HEK293 (cell line): ENCODE measurements around the gene SH2D4B.

ENCODE experiments used
- CTCF ChIA-PET: fragments of 350-600 bp; formaldehyde crosslinking; extraction: SDS; loops from one replicate; lab custom pipeline; 2021; ENCODE audit warnings: antibody characterized with exemption; lab: Yijun Ruan, JAX
- POLR2A ChIA-PET: fragments of 300-600 bp; formaldehyde crosslinking; extraction: SDS; loops from one replicate; lab custom pipeline; 2020; ENCODE audit warnings: antibody characterized with exemption, inconsistent platforms; lab: Yijun Ruan, JAX
- H3K27ac ChIP-seq: fragments of 200-500 bp; sonication (Bioruptor generic); 2 replicates; pipeline ENCODE4 v1.5.1; 2014; ENCODE audit warnings: low read depth, low read length, control low read depth, inconsistent platforms; ENCODE audit errors: extremely low read depth
- H3K36me3 ChIP-seq, 2 experiments: fragments of 200-500 bp in 1 of 2; sonication (Bioruptor generic) in 1 of 2; 1 replicate in 1 of 2; 2 replicates in 1 of 2; pipeline ENCODE4 v1.5.1; 2014 to 2017; ENCODE audit warnings: inconsistent platforms in 2 of 2, low read length in 2 of 2; ENCODE audit not compliant: control insufficient read depth in 2 of 2, insufficient read depth in 1 of 2
- H3K4me1 ChIP-seq: fragments of 200-500 bp; sonication (Bioruptor generic); 2 replicates; pipeline ENCODE4 v1.5.1; 2014; ENCODE audit warnings: mild to moderate bottlenecking, low read length, inconsistent platforms; ENCODE audit not compliant: control insufficient read depth, insufficient read depth
- H3K4me3 ChIP-seq: 2 replicates; pipeline ENCODE4 v1.5.1; 2011; ENCODE audit warnings: low read depth, mild to moderate bottlenecking, control low read depth, low read length, moderate library complexity
- H3K9me3 ChIP-seq: fragments of 200-500 bp; sonication (Bioruptor generic); 2 replicates; pipeline ENCODE4 v1.5.1; 2014; ENCODE audit warnings: low read depth, low read length, inconsistent platforms; ENCODE audit not compliant: control insufficient read depth, insufficient read depth
- GLI2 ChIP-seq: fragments of 450-650 bp; formaldehyde crosslinking; IDR thresholded peaks from 2 replicates; pipeline ENCODE4; 2017; ENCODE audit warnings: missing biosample characterization, missing genetic modification characterization, low read depth, borderline replicate concordance
- IKZF3 ChIP-seq: fragments of 450-650 bp; IDR thresholded peaks from 2 replicates; pipeline ENCODE4 v1.5.0; 2018; ENCODE audit warnings: missing biosample characterization, mild to moderate bottlenecking, missing genetic modification characterization, moderate library complexity
- KLF10 ChIP-seq: fragments of 450-650 bp; IDR thresholded peaks from 2 replicates; pipeline ENCODE4 v1.5.1; 2018; ENCODE audit warnings: missing biosample characterization, mild to moderate bottlenecking, missing genetic modification characterization
- MZF1 ChIP-seq: fragments of 450-650 bp; formaldehyde crosslinking; IDR thresholded peaks from 2 replicates; pipeline ENCODE4 v1.5.1; 2017; ENCODE audit warnings: missing biosample characterization, missing genetic modification characterization, borderline replicate concordance
- REPIN1 ChIP-seq: fragments of 450-650 bp; formaldehyde crosslinking; IDR thresholded peaks from 2 replicates; pipeline ENCODE4 v1.5.1; 2017; ENCODE audit warnings: missing biosample characterization, missing genetic modification characterization, low read depth
- TCF7L2 ChIP-seq: IDR thresholded peaks from 2 replicates; pipeline ENCODE4 v1.6.1; 2011; ENCODE audit warnings: low read depth, mild to moderate bottlenecking, inconsistent platforms, low read length, moderate library complexity, borderline replicate concordance
- WT1 ChIP-seq: fragments of 450-650 bp; formaldehyde crosslinking; IDR thresholded peaks from 2 replicates; pipeline ENCODE4 v1.5.1; 2016; ENCODE audit warnings: missing biosample characterization, missing genetic modification characterization
- ZBTB20 ChIP-seq: fragments of 450-650 bp; formaldehyde crosslinking; IDR thresholded peaks from 2 replicates; pipeline ENCODE4 v1.5.1; 2016; ENCODE audit warnings: missing biosample characterization, missing genetic modification characterization
- ZFP41 ChIP-seq: fragments of 450-650 bp; formaldehyde crosslinking; IDR thresholded peaks from 2 replicates; pipeline ENCODE4 v1.5.1; 2016; ENCODE audit warnings: missing biosample characterization, missing genetic modification characterization, borderline replicate concordance
- ZNF169 ChIP-seq: fragments of 450-650 bp; formaldehyde crosslinking; IDR thresholded peaks from 2 replicates; pipeline ENCODE4 v1.5.1; 2016; ENCODE audit warnings: missing biosample characterization, missing genetic modification characterization
- ZNF23 ChIP-seq: fragments of 450-650 bp; formaldehyde crosslinking; IDR thresholded peaks from 2 replicates; pipeline ENCODE4 v1.5.1; 2016; ENCODE audit warnings: missing biosample characterization, missing genetic modification characterization, borderline replicate concordance
- ZNF24 ChIP-seq: fragments of 450-650 bp; formaldehyde crosslinking; IDR thresholded peaks from 2 replicates; pipeline ENCODE4 v1.5.1; 2016; ENCODE audit warnings: missing biosample characterization, missing genetic modification characterization
- ZNF335 ChIP-seq: fragments of 450-650 bp; formaldehyde crosslinking; conservative IDR thresholded peaks from 2 replicates; pipeline ENCODE4 v1.5.1; 2016; ENCODE audit warnings: missing biosample characterization, missing genetic modification characterization
- ZNF341 ChIP-seq: fragments of 450-650 bp; formaldehyde crosslinking; IDR thresholded peaks from 2 replicates; pipeline ENCODE4; 2016; ENCODE audit warnings: low read depth, missing biosample characterization, missing genetic modification characterization
- ZNF354C ChIP-seq: fragments of 450-650 bp; formaldehyde crosslinking; IDR thresholded peaks from 2 replicates; pipeline ENCODE4 v1.5.1; 2016; ENCODE audit warnings: missing biosample characterization, missing genetic modification characterization, low read depth, borderline replicate concordance
- ZNF391 ChIP-seq: fragments of 450-650 bp; formaldehyde crosslinking; IDR thresholded peaks from 2 replicates; pipeline ENCODE4 v1.5.1; 2016; ENCODE audit warnings: low read depth, missing biosample characterization, missing genetic modification characterization, borderline replicate concordance
- ZNF394 ChIP-seq: fragments of 450-650 bp; formaldehyde crosslinking; IDR thresholded peaks from 2 replicates; pipeline ENCODE4 v1.5.1; 2016; ENCODE audit warnings: missing biosample characterization, missing genetic modification characterization, mild to moderate bottlenecking, moderate library complexity, borderline replicate concordance
- ZNF404 ChIP-seq: fragments of 450-650 bp; formaldehyde crosslinking; IDR thresholded peaks from 2 replicates; pipeline ENCODE4 v1.5.1; 2017; ENCODE audit warnings: missing biosample characterization, missing genetic modification characterization
- ZNF426 ChIP-seq: fragments of 450-650 bp; formaldehyde crosslinking; IDR thresholded peaks from 2 replicates; pipeline ENCODE4 v1.5.1; 2017; ENCODE audit warnings: missing biosample characterization, missing genetic modification characterization, mild to moderate bottlenecking, inconsistent platforms, moderate library complexity
- ZNF433 ChIP-seq: fragments of 450-650 bp; formaldehyde crosslinking; IDR thresholded peaks from 2 replicates; pipeline ENCODE4 v1.5.1; 2016; ENCODE audit warnings: missing biosample characterization, missing genetic modification characterization, low read depth
- ZNF530 ChIP-seq: fragments of 450-650 bp; formaldehyde crosslinking; IDR thresholded peaks from 2 replicates; pipeline ENCODE4 v1.5.1; 2016; ENCODE audit warnings: low read depth, missing biosample characterization, missing genetic modification characterization
- ZNF585B ChIP-seq: fragments of 450-650 bp; formaldehyde crosslinking; IDR thresholded peaks from 2 replicates; pipeline ENCODE4 v1.5.1; 2016; ENCODE audit warnings: missing biosample characterization, missing genetic modification characterization
- ZNF626 ChIP-seq: fragments of 450-650 bp; sonication (Bioruptor Pico); formaldehyde crosslinking; IDR thresholded peaks from 2 replicates; pipeline ENCODE4 v1.5.1; 2018; ENCODE audit warnings: missing biosample characterization, missing genetic modification characterization, inconsistent platforms
- ZNF707 ChIP-seq: fragments of 450-650 bp; formaldehyde crosslinking; IDR thresholded peaks from 2 replicates; pipeline ENCODE4 v1.5.1; 2016; ENCODE audit warnings: missing biosample characterization, missing genetic modification characterization
- ZSCAN16 ChIP-seq: fragments of 450-650 bp; formaldehyde crosslinking; IDR thresholded peaks from 2 replicates; pipeline ENCODE4 v1.5.1; 2016; ENCODE audit warnings: missing biosample characterization, missing genetic modification characterization
- ZXDB ChIP-seq: fragments of 450-650 bp; formaldehyde crosslinking; IDR thresholded peaks from 2 replicates; pipeline ENCODE4 v1.5.1; 2016; ENCODE audit warnings: missing biosample characterization, missing genetic modification characterization
- TF ChIP-seq, protein P1 (sequence below): fragments of 450-650 bp; formaldehyde crosslinking; IDR thresholded peaks from 2 replicates; pipeline ENCODE4 v1.5.1; 2016; ENCODE audit warnings: missing biosample characterization, missing genetic modification characterization
- TF ChIP-seq, protein P2 (sequence below): fragments of 450-650 bp; formaldehyde crosslinking; IDR thresholded peaks from 2 replicates; pipeline ENCODE4 v1.5.1; 2016; ENCODE audit warnings: missing biosample characterization, missing genetic modification characterization

The SH2D4B gene

DNA sequence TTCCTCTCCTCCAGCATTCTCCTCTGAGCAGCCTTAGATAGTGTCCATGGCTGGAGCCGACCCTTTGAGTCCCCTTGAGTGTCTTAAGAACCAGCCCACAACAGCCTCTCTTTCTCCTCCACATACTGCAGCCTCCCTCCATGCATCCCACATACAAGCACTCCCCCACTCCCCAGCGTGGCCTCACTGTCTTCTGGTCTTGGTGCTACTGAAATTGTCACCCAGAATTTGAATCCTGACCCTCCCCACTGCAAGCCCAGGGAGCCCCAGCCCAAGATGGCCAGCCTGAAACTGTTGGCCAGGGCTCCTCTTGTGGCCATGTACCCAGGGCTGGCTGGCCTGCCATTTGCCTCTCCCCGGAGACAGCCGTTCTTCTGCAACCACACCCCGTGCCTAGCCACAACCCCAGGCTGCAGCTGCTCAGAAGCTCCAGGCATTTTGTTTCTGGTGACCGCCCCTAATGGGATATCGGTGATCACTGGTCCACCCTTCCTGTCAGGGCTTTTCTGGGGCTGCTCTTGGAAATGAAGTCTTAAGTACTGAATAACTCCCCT, 18.8 kb upstream of the SH2D4B start:
- Histone ChIP-seq H3K4me1 (no peaks in the 10 kb centered on the region), H3K27ac (no peak overlapping the region), H3K9me3 (no peaks in the 10 kb centered on the region), H3K4me3 (no peak overlapping the region), H3K36me3 (peaks cover 0 to 46% of the 10 kb centered on the region in 2 experiments; a peak in 1 of 3 replicates)
- POLR2A ChIA-PET: no interaction called here
- TF ChIP-seq ZNF404 (tag by site-specific recombination) (no peak), ZNF169 (tag by site-specific recombination) (no peak), IKZF3 (tag by site-specific recombination) (no peak), KLF10 (tag by site-specific recombination) (no peak), ZNF23 (tag by site-specific recombination) (no peak), ZFP41 (tag by site-specific recombination) (no peak), ZNF354C (tag by site-specific recombination) (no peak), TCF7L2 (no peak), ZNF530 (no peak), ZNF24 (tag by site-specific recombination) (no peak), ZNF391 (tag by site-specific recombination) (no peak)
- CTCF ChIA-PET: interaction anchor here (0.5 kb wide), 1 partner anchor 515 kb away, joined by 3 read pairs; no protein-coding TSS in a partner anchor

DNA sequence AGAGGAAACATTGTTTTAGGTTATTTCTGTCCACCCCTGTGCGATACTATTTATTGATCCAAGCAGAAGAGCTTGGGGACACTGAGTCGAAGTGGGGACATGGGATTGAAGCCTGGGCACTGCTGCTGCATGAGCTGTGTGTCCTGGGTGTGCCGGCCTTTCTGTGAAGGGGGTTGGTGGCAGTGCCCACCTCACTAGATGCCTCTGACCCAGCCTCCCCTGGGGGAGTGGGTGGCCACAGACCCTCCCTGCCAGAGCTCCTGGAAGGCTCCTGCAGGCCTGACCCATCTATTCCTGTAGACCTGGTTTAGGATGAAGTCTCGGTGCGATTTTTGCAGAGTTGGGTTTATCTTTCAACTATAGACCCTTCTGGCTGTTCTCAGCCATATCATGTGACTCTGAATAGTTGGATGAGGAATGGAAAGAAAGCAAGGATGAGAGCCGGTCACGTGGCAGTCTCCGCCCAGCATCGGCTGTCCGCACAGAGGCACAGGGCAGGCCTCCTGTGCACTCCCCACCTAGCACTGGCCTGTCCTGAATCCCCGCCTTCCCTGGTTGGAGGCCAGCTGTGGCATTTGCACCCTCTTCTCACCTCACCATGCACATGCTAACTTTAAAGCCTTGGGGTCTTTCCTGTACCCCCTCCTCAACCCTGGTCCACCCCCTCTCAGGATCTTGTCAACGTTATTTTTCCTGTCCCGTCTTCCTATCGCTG, 17.6 kb upstream of the SH2D4B start:
- peaks cover 0 to 36% of the 10 kb centered on the region in 2 experiments; a peak in 1 of 3 replicates for H3K36me3 ChIP-seq
- CTCF ChIA-PET: interaction anchor here (1.4 kb wide), 1 partner anchor 15 kb away, joined by 8 read pairs; no protein-coding TSS in a partner anchor
- TF ChIP-seq, protein P1, sequence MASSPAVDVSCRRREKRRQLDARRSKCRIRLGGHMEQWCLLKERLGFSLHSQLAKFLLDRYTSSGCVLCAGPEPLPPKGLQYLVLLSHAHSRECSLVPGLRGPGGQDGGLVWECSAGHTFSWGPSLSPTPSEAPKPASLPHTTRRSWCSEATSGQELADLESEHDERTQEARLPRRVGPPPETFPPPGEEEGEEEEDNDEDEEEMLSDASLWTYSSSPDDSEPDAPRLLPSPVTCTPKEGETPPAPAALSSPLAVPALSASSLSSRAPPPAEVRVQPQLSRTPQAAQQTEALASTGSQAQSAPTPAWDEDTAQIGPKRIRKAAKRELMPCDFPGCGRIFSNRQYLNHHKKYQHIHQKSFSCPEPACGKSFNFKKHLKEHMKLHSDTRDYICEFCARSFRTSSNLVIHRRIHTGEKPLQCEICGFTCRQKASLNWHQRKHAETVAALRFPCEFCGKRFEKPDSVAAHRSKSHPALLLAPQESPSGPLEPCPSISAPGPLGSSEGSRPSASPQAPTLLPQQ (tag by site-specific recombination): no peak
- TF ChIP-seq ZNF169 (tag by site-specific recombination) (no peak), ZNF354C (tag by site-specific recombination) (no peak), ZBTB20 (tag by site-specific recombination) (no peak), ZNF335 (tag by site-specific recombination) (no peak), ZSCAN16 (tag by site-specific recombination) (no peak), WT1 (no peak), ZNF585B (no peak), REPIN1 (tag by site-specific recombination) (no peak), ZNF341 (tag by site-specific recombination) (no peak), ZXDB (no peak), ZNF433 (tag by site-specific recombination) (no peak), ZNF707 (tag by site-specific recombination) (no peak), MZF1 (no peak), ZNF426 (tag by site-specific recombination) (no peak), GLI2 (tag by site-specific recombination) (no peak), ZNF626 (tag by site-specific recombination) (no peak), ZNF394 (tag by site-specific recombination) (no peak), IKZF3 (tag by site-specific recombination) (no peak)
- TF ChIP-seq, protein P2, sequence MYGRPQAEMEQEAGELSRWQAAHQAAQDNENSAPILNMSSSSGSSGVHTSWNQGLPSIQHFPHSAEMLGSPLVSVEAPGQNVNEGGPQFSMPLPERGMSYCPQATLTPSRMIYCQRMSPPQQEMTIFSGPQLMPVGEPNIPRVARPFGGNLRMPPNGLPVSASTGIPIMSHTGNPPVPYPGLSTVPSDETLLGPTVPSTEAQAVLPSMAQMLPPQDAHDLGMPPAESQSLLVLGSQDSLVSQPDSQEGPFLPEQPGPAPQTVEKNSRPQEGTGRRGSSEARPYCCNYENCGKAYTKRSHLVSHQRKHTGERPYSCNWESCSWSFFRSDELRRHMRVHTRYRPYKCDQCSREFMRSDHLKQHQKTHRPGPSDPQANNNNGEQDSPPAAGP (tag by site-specific recombination): no peak
- H3K4me1 ChIP-seq: no peaks in the 10 kb centered on the region
- no peaks in the 10 kb centered on the region for H3K9me3 ChIP-seq
- H3K4me3 ChIP-seq: no peak overlapping the region
- POLR2A ChIA-PET: no interaction called here
- no peak overlapping the region for H3K27ac ChIP-seq
